ENCODE measurements around the gene BCL2L15. TPM values are rescaled to one million over a fixed set of nuclear protein-coding genes. Genes with fewer than 3 reads are reported as not detected.
A peak's percentile ranks its signal among the peaks of the same experiment; 100 is the strongest.

The BCL2L15 gene
- total RNA-seq, 4 donors from 2014 or later, result 0.17 to 86.4 (median 1.4) TPM; not detected in 1

DNA sequence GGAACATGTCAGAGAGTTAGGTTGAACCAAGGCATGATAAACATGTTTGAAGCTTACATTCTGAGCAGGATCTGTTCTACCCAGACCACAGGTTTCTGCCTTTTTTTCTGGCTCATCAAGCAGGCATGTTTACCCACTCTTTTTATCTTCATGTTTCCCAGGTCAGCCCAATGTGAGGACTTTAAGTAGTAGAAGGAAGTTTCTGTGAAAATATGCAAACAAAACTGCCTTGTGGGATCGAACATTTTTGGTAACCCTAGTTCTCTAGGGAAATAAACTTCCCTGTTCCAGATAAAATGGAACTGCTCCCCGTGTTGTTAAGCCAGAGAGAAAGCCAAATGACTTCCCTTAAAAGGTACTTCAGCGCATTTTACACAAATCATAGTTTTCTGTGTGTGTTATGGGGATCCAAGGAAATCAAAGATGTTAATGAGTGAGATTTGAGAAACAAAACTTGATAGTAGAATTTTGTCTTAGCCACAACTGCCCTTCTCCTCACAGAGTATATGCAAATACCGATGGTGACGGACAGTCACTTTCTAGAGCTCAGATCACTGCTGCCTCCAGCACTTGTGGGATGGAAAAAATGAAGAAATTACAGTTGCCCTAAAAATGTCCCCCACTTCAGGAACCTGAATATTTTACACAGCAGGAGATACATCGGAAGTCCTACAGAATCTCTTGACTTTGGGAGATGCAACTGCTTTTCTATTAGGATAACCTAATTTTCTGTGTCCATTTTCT, 41.0 kb upstream of the BCL2L15 start:
- DNase-seq (ENCODE audit: low spot score in 2 of 2), result no peak
- WGBS, 2 donors, result 21 to 30% methylated on average over 6 of the region's 6 CpGs
- H3K4me3 ChIP-seq (ENCODE audit: low read depth, poor library complexity, severe bottlenecking), result peak overlapping the region; percentile 74
- intact Hi-C loops (cut with DNase I; ENCODE audit: low total_unique reads), result no loop called here
- TF ChIP-seq, protein P1, sequence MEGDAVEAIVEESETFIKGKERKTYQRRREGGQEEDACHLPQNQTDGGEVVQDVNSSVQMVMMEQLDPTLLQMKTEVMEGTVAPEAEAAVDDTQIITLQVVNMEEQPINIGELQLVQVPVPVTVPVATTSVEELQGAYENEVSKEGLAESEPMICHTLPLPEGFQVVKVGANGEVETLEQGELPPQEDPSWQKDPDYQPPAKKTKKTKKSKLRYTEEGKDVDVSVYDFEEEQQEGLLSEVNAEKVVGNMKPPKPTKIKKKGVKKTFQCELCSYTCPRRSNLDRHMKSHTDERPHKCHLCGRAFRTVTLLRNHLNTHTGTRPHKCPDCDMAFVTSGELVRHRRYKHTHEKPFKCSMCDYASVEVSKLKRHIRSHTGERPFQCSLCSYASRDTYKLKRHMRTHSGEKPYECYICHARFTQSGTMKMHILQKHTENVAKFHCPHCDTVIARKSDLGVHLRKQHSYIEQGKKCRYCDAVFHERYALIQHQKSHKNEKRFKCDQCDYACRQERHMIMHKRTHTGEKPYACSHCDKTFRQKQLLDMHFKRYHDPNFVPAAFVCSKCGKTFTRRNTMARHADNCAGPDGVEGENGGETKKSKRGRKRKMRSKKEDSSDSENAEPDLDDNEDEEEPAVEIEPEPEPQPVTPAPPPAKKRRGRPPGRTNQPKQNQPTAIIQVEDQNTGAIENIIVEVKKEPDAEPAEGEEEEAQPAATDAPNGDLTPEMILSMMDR (IDR thresholded peaks at IDR 0.05), result no peak
- TF ChIP-seq POLR2A (IDR thresholded peaks at IDR 0.05), result no peak

DNA sequence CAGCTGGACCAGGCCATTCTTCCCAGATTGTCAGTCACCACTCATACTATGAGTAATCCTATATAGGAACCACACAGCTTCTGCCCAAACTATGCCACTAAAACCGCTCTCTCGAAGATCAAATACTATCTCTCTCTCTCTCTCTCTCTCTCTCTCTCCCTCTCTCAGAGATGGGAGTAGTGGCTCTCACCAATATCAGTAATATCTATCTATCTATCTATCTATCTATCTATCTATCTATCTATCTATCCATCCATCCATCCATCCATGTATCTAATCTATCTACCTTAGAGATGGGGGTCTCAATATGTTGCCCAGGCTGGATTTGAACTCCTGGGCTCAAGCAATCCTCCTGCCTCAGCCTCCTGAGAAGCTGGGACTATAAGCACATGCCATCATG, 37.1 kb upstream of the BCL2L15 start:
- no peak for DNase-seq (ENCODE audit: low spot score in 2 of 2)
- 87 to 94% methylated on average over 2 of the region's 2 CpGs for WGBS, 2 donors
- no peak overlapping the region for H3K4me3 ChIP-seq (ENCODE audit: low read depth, poor library complexity, severe bottlenecking)
- intact Hi-C loops (cut with DNase I; ENCODE audit: low total_unique reads), result no loop called here
- TF ChIP-seq POLR2A (IDR thresholded peaks at IDR 0.05), result no peak
- TF ChIP-seq, protein P1 (IDR thresholded peaks at IDR 0.05), result no peak

DNA sequence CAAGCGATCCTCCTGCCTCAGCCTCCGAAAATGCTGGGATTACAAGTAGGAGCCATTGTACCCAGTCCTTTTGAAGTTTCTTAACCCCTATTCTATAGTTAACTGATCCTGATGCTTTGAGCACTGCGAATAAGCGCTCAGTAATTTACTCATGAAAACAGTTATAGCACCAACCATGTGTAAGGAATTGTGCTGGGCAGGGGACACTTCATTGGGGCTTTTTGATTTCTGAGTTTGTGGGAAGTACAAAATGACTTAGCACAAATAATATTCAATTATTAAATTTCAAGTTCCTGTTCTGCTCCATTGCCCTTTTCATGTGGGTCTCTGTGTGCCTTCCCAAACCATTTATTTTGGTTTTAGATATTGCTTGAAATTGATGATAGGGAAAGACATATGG, 35.6 kb upstream of the BCL2L15 start:
- intact Hi-C loops (cut with DNase I; ENCODE audit: low total_unique reads), result no loop called here
- no peak for TF ChIP-seq POLR2A (IDR thresholded peaks at IDR 0.05)
- TF ChIP-seq, protein P1 (IDR thresholded peaks at IDR 0.05), result no peak
- DNase-seq (ENCODE audit: low spot score in 2 of 2), result no peak
- WGBS, 2 donors, result 89 to 92% methylated on average over 4 of the region's 4 CpGs
- H3K4me3 ChIP-seq (ENCODE audit: low read depth, poor library complexity, severe bottlenecking), result no peak overlapping the region

DNA sequence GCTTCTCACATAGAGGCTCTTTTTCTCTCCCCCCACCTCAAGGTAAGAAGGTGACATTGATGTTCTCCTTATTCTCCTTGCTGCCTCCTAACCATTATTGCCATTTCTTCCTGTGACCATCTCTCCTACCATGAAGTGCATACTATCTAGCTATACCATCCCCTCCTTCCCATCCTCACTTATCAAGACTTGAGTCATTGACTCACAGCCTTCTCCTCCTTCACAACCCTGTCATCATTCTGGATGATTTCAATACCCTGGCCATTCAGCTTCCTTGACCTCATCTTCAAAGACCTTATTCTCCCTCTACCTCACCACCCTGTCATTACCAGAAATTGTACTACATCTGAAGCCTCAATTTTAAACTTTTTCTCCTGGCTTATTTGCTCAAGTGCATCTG, 30.9 kb upstream of the BCL2L15 start:
- intact Hi-C loops (cut with DNase I; ENCODE audit: low total_unique reads), result no loop called here
- DNase-seq (ENCODE audit: low spot score in 2 of 2), result no peak
- TF ChIP-seq, protein P1 (IDR thresholded peaks at IDR 0.05), result no peak
- TF ChIP-seq POLR2A (IDR thresholded peaks at IDR 0.05), result no peak
- no peak overlapping the region for H3K4me3 ChIP-seq (ENCODE audit: low read depth, poor library complexity, severe bottlenecking)

DNA sequence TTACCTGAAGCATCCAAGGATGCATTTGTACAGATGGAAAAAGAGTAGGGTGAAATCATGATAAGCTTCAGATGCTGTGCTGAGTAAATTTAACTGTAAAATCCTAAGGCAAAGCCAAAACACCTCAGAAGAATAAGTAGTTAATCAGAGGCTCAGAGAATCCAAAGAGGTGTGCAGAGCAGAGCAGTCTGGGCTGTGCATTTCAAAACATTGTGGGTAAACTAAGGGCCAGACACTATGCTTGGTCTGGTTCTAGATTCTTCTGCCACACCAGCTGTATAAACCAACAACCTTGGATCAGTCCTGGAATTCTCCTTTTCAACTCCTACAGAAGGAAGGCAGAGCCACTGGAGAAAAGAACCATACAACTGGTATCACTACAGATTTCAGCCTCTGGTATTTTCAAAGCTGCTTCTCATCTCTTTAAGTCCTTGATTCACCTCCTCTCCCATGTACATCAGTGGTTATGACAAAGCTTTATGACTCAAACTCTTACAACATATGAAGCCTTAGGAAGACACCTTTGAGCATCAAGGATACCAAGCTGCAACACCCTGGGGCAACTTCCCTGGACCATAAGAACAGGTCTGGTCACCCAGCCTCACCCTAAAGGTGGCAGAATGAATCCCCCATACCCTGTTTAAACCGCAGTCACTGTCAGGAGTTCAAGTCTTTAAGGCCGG, 30.2 kb upstream of the BCL2L15 start:
- DNase-seq (ENCODE audit: low spot score in 2 of 2), result no peak
- WGBS, 2 donors, result 93 to 100% methylated on average over 2 of the region's 2 CpGs
- intact Hi-C loops (cut with DNase I; ENCODE audit: low total_unique reads), result no loop called here
- H3K4me3 ChIP-seq (ENCODE audit: low read depth, poor library complexity, severe bottlenecking), result no peak overlapping the region
- TF ChIP-seq, protein P1 (IDR thresholded peaks at IDR 0.05), result no peak
- TF ChIP-seq POLR2A (IDR thresholded peaks at IDR 0.05), result no peak

Measured in lower leg skin (tissue), 4 donors.